Activated T-helper 17 cell treated with anti-CD3 and anti-CD28 coated beads, Interleukin-2, amount 50 U/mL, for 72 hours (primary cell): ENCODE data around the gene MEA1. TPM values are rescaled to one million over a fixed set of nuclear protein-coding genes. Genes with fewer than 3 reads are reported as not detected.

Source experiments
- ATAC-seq: fragments of 150-1000 bp; cut with Tn5 transposase; replicated peaks from 2 replicates; pipeline ENCODE4 v1.10.0; 2021; ENCODE audit warnings: mild to moderate bottlenecking, moderate library complexity
- H3K27ac Mint-ChIP-seq: one replicate; pipeline ENCODE4 v1.8.0; 2022; ENCODE audit warnings: mixed read lengths
- H3K27me3 Mint-ChIP-seq: one replicate; pipeline ENCODE4 v1.8.0; 2022; ENCODE audit warnings: mixed read lengths
- H3K36me3 Mint-ChIP-seq: one replicate; pipeline ENCODE4 v1.8.0; 2022; ENCODE audit warnings: low read depth, mild to moderate bottlenecking, mixed read lengths
- H3K4me1 Mint-ChIP-seq: one replicate; pipeline ENCODE4 v1.8.0; 2022; ENCODE audit warnings: mixed read lengths
- H3K4me3 Mint-ChIP-seq: one replicate; pipeline ENCODE4 v1.8.0; 2022; ENCODE audit warnings: mild to moderate bottlenecking, mixed read lengths
- H3K9me3 Mint-ChIP-seq: one replicate; pipeline ENCODE4 v1.8.0; 2022; ENCODE audit warnings: mixed read lengths
- total RNA-seq, 2 donors: library from RNA; stranded (reverse); gene quantifications; one replicate each; pipeline ENCODE4 v1.2.3, GENCODE V29; 2022

The MEA1 gene
- total RNA-seq, 2 donors from 2014 or later: 75.7 to 93.8 TPM

DNA sequence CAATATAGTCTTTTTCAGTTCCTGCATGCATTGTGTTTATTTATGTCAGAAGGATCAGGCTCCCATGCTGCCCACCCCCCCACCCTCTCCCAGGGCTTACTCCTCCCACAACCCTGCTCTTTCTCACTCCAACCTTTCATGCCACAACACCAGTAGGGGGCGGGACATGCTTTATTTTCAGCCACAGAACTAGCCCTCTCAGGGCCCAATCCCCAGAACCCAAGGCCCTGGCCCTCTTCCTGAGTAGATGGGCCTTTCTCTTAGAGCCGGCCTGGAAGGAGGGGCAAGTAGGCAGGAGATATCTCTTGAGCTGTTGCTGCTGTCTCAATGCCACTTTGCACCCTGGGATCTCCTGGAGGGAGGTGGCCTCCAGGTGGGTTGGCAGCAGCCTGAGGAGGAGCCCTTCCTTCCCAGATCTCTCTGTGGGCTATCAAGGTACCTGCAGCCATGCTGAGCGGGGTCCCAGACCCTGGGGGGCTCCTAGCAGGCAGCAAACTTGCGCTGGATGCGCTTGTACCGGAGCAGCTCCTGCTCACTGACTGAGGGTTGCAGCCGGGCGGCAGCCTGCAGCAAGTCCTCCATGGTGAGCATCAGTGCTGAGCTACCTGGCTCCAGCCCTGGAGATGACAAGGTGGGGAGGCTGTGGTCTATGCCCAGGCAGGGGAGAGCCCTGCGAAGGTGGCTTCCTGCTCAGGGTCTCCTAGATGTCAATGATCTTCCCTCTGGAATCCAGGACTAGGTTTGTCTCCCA, 49.7 kb downstream of the MEA1 start:
- H3K27ac Mint-ChIP-seq: no peak overlapping the region
- ATAC-seq: peak; percentile 65

DNA sequence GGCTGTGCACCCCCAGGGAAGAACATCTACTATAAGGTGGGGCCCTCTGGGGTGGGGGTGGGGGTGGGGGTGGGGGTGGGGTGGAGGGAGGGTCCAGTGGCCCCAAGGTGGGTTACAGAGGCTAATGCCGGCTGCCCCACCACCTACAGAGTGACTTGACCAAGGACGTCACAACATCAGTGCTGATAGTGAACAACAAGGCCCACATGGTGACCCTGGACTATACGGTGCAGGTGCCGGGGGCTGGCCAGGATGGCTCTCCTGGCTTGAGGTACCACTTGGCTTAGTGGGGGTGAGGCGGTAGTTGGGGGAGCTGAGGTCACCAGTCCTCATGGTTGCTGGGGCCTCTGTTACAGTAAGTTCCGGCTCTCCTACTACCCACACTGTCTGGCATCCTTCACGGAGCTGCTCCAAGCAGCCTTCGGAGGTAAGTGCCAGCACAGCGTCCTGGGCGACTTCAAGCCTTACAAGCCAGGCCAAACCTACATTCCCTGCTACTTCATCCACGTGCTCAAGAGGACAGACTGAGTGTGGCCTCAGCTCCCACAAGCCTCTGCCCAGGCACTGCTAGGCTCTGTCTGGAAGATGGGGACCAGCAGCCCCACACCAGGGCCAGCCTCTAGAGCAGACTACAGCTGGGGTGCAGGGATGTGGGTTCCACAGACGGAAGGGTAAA, 50.4 kb downstream of the MEA1 start:
- Mint-ChIP-seq H3K4me3 (no peak overlapping the region), H3K27me3 (no peaks in the 10 kb centered on the region), H3K4me1 (peaks cover 4% of the 10 kb centered on the region), H3K27ac (no peak overlapping the region), H3K36me3 (peaks cover 35% of the 10 kb centered on the region), H3K9me3 (no peaks in the 10 kb centered on the region)
- ATAC-seq: no peak

More for the DNA sequence above, 49.7 kb downstream of the MEA1 start:
- H3K36me3 Mint-ChIP-seq: peaks cover 35% of the 10 kb centered on the region
- H3K4me3 Mint-ChIP-seq: no peak overlapping the region
- peaks cover 4% of the 10 kb centered on the region for H3K4me1 Mint-ChIP-seq
- H3K9me3 Mint-ChIP-seq: no peaks in the 10 kb centered on the region
- no peaks in the 10 kb centered on the region for H3K27me3 Mint-ChIP-seq

DNA sequence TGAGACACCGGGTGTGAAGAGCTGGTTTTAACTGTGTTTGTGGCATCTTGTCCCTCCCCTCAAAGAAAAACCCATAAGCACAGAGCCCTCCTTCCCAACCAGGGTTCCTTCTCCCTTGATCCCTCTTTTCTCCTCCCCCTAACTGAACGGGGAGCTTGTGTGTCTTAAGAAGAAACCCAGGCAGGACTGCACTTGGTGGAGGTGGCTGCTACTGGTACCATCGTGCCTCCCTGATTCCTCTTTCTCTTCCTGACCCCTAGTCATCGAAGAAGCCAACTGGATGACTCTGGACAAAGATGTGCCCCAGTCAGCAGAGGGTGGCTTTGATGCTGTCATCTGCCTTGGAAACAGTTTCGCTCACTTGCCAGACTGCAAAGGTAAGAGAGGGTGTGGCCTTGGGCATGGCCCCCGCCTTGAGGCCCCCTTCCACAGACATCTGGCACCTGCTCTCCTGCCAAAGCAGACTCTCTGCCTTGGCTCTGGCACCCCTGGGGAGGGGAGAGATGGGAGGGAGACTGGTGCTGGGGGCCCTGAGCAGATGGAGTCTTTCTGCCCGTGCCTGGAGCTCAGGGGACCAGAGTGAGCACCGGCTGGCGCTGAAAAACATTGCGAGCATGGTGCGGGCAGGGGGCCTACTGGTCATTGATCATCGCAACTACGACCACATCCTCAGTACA, 51.1 kb downstream of the MEA1 start:
- Mint-ChIP-seq H3K4me3 (no peak overlapping the region), H3K36me3 (peaks cover 28% of the 10 kb centered on the region), H3K27ac (no peak overlapping the region), H3K4me1 (peaks cover 4% of the 10 kb centered on the region), H3K9me3 (no peaks in the 10 kb centered on the region), H3K27me3 (no peaks in the 10 kb centered on the region)
- no peak for ATAC-seq

DNA sequence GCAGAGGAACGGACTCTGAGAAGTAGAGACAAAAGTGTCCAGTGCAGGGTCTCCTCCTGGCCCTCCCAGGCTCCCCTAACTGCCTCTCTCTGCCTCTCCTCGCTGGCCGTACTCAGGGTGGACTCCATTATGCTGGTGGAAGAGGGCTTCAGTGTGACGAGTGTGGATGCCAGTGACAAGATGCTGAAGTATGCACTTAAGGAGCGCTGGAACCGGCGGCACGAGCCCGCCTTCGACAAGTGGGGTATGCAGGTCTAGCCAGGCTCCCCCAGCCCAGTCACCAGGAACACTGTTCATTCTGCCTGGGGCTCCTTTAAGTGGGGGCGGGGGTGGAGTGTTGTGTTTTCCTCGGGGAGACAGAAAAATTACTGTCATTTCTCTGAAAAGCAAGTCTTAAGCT, 51.6 kb downstream of the MEA1 start:
- no peaks in the 10 kb centered on the region for H3K9me3 Mint-ChIP-seq
- H3K27me3 Mint-ChIP-seq: no peaks in the 10 kb centered on the region
- H3K4me3 Mint-ChIP-seq: no peak overlapping the region
- H3K27ac Mint-ChIP-seq: no peak overlapping the region
- ATAC-seq: no peak
- H3K4me1 Mint-ChIP-seq: peaks cover 4% of the 10 kb centered on the region
- H3K36me3 Mint-ChIP-seq: peaks cover 23% of the 10 kb centered on the region

Other genes with a start within 250 kb of the MEA1 start
- gene BICRAL, start 231.9 kb downstream of the MEA1 start, total RNA-seq: 10 to 100 TPM; 16.7 to 19.3 TPM
- gene RPL7L1, start 134.3 kb downstream of the MEA1 start, total RNA-seq: 100 to 1,000 TPM; 116 to 150 TPM
- gene PTCRA, start 97.9 kb downstream of the MEA1 start, total RNA-seq: not detected
- 10 to 100 TPM; 28.5 to 30.5 TPM for gene CNPY3, start 84.5 kb downstream of the MEA1 start, total RNA-seq
- under 1 TPM; 0.24 to 0.30 TPM for gene GNMT, start 53.2 kb downstream of the MEA1 start, total RNA-seq
- 10 to 100 TPM in 1 of 2 donors, 1 to 10 TPM in 1; 9.6 to 16.4 TPM for gene PEX6, start 34.8 kb downstream of the MEA1 start, total RNA-seq
- gene PPP2R5D, start 29.4 kb downstream of the MEA1 start, total RNA-seq: 10 to 100 TPM; 55.8 to 62.5 TPM
- 10 to 100 TPM; 64.0 to 65.6 TPM for gene KLHDC3, start 303 bp upstream of the MEA1 start, total RNA-seq
- 10 to 100 TPM; 31.4 to 78.1 TPM for gene RRP36, start 7.7 kb upstream of the MEA1 start, total RNA-seq
- 10 to 100 TPM; 11.4 to 22.3 TPM for gene CUL7, start 39.9 kb upstream of the MEA1 start, total RNA-seq
- gene MRPL2, start 45.5 kb upstream of the MEA1 start, total RNA-seq: 10 to 100 TPM; 65.2 to 67.3 TPM
- gene KLC4, start 45.7 kb upstream of the MEA1 start, total RNA-seq: 10 to 100 TPM; 19.7 to 31.4 TPM
- 1 to 10 TPM in 1 of 2 donors, under 1 TPM in 1; 0.56 to 1.0 TPM for gene PTK7, start 62.4 kb upstream of the MEA1 start, total RNA-seq
- gene SRF, start 157.3 kb upstream of the MEA1 start, total RNA-seq: 10 to 100 TPM; 36.2 to 63.4 TPM
- 10 to 100 TPM; 40.7 to 44.9 TPM for gene CUL9, start 168.2 kb upstream of the MEA1 start, total RNA-seq
- 10 to 100 TPM; 42.6 to 57.8 TPM for gene DNPH1, start 215.5 kb upstream of the MEA1 start, total RNA-seq
- gene TTBK1, start 229.5 kb upstream of the MEA1 start, total RNA-seq: 1 to 10 TPM; 2.2 to 3.6 TPM